HG03342 (cell line): ENCODE measurements around the gene TIMM23.
"Not testable (repeated sequence)": the region's sequence is repeated elsewhere in the genome, so short reads cannot be mapped to it uniquely, and the experiment has no call there.

Experiments
- ATAC-seq: cut with Tn5 transposase; IDR thresholded peaks from one replicate; pipeline ENCODE4 v1.9.1; 2021; ENCODE audit warnings: mild to moderate bottlenecking, moderate library complexity; ENCODE audit not compliant: unreplicated experiment

TIMM23 gene

DNA sequence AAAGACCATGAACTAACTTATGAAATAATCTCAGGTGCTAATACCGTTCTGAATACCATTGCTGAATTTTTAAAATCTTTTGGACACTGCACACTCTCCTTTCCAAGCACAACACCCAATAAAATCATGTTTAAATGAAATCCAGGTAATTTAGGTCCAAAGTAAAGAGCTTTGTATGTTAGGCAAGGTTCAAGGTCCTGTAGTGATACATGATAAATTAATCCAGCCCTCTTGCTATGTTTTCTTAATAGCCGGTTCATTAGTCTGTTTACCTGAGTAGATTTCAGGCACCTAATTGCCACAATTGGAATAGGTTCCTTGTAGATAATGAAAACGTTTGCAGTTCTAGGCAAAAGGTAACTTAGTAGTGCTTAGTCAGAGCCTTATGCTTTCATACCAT lies 13.3 kb downstream of the TIMM23 start:
- ATAC-seq: not testable (repeated sequence)

- ATAC-seq: no peak
Measured at GRCh38 chr10:45997557-45997956, 25.3 kb downstream of the TIMM23 start.

DNA sequence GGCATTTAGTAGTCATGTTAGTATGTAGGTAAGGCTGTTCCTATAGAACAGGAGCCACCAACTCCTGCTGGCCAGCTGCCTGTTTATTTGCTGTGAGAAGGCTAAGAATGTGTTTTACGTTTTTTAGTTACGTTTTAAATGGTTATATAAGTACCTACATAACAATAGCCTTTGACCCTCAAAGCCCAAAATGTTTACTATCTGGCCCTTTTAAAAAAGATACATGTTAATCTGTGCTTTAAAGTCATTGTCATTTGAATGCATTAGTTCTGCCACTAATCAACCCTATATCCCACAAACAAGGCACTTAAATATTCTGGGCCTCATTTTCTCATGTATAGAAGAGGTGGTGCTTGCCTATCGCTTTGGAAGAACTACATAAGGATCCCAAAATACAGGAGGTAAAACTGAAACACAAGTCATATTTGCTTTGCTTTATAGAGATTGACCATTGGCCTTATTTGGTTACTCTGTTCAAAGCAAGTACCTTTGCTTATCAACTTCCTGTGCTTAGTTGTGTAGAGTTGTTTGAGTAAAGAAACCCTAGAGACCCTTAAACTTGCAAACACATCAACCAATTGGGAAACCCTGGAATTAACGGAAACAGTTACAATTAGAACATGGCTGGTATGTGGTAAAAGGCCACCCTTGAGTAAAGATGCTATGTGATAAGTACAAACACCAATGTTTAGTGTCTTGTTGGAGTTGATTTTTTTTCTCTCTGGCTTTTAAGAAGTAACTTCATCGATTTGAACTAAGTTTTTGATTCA lies 25.9 kb downstream of the TIMM23 start:
- ATAC-seq: no peak

GRCh38 chr10:45999955-46000354 lies 27.7 kb downstream of the TIMM23 start:
- ATAC-seq: not testable (repeated sequence)

DNA sequence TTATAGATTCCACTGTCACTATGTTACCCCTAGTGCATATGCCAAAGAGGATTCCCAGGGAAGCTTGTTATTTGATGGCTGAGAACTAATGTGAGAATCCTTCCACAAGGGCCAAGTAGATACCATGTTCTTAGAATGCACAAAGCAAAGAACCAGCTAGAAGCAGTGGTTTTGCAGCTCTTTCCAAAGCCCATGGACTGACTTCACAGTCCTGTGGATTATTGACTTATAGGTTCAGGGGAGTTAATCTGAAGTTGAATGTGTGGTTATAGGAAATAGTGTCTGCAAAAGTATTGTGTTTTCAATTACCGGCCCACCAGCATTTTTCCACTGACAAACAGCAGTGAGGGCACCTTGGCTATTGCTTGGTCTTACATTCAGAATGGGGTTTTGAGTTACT lies 28.2 kb downstream of the TIMM23 start:
- ATAC-seq: no peak

- ATAC-seq: no peak
Measured at GRCh38 chr10:46001187-46001756, 29.0 kb downstream of the TIMM23 start.

- ATAC-seq: not testable (repeated sequence)
Measured at GRCh38 chr10:46002189-46002687, 29.9 kb downstream of the TIMM23 start.

DNA sequence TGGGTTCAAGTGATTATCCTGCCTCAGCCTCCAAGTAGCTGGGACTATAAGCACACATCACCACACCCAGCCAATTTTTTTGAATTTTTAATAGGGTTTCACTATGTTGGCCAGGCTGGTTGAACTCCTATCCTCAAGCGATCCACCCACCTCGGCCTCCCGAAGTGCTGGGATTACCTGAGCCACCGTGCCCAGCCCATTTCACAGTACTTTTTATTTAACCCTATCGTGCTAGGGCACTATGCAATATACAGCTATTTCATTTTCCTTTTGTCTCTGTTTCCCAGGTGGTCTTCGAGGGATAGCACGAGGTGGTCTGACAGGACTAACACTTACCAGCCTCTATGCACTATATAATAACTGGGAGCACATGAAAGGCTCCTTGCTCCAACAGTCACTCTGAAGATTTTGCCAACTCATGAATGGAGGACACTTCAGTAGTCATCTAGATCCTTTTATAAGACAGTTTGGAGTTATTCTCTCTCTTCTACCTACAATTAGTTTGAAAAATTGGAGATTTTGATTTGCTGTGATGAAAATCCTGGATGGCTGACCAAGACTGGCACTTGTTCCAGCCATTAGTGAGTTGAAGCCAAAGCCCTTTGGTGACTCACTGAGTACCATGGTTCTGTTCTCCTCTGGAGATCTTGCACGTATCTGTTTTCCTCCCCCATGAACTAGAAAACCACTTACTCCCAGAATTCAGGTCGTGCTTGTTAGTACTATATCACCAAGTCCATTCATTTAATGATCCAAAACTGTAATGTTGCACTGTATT lies 30.8 kb downstream of the TIMM23 start:
- no peak for ATAC-seq

DNA sequence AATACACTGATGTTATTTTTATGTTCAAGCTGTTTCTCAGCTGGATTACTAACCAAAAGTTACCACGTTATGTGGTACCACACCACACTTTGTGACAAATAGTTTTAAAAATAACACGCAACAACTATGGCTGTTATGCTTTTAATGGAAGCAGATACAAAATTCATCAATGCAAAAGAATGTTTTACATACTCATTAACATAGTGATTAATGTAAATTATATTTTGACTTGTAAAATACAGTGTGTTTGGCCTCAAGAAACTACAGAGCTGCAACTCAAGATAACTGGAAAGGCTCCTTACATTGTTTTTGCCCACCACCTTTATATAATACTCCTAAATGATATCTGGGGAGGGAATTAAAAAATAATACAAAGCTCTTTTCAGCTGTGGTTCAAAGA lies 32.7 kb downstream of the TIMM23 start:
- no peak for ATAC-seq

DNA sequence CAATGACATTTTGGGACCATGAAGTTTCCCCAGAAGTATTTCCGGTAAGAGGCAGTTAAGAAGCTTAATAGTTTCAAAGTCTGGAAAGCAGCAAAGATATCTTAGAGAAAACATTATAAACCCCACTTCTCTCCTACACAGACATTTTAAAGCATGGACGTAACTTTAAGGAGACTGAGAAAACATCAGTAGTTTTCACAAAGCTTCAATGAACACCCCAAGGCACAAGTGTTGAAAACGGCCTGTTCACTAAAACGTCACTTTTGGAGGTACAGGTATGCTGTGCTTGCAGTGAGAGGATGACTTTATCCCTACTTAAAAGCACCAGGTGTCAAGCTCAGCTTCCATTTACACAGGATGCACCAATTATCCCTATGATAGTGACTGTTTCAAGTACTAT lies 33.1 kb downstream of the TIMM23 start:
- ATAC-seq: no peak

DNA sequence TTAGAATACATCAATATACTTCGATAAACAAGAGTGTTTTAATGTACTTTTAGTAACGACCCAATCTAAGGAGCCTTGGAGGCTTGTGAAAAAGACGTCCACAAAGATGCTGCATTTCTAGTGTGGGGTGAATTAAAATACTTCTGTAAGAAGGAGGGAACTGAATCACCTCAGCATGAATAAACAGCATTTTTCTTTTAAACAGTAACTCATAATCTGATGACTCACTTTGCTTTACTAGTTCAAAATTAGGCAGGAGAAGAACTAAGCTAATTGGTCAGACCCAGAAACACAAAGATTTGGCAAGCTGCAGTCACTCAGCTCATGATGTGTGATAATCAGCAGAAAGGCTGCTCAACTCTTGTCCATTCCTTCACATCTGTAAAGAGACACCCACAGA lies 33.9 kb downstream of the TIMM23 start:
- ATAC-seq: no peak

- ATAC-seq: no peak
Measured at GRCh38 chr10:46012746-46013145, 40.5 kb downstream of the TIMM23 start.

DNA sequence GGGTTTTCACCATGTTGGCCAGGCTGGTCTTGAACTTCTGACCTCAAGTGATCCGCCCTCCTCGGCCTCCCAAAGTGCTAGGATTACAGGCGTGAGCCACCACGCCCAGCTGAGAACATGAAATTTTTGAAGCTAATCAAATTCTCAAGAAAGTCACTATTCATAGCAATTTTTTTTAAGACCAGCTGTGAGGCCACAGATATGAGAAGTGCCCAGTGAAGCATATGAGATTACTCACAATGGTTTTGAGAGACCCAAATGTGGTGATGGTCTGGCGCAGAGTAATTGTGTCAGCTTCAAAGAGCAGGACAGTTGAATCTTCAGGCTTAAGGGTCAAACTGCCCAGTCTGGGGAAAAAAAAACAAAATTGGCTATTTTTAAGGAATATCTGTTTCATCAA lies 41.9 kb downstream of the TIMM23 start:
- ATAC-seq: no peak

DNA sequence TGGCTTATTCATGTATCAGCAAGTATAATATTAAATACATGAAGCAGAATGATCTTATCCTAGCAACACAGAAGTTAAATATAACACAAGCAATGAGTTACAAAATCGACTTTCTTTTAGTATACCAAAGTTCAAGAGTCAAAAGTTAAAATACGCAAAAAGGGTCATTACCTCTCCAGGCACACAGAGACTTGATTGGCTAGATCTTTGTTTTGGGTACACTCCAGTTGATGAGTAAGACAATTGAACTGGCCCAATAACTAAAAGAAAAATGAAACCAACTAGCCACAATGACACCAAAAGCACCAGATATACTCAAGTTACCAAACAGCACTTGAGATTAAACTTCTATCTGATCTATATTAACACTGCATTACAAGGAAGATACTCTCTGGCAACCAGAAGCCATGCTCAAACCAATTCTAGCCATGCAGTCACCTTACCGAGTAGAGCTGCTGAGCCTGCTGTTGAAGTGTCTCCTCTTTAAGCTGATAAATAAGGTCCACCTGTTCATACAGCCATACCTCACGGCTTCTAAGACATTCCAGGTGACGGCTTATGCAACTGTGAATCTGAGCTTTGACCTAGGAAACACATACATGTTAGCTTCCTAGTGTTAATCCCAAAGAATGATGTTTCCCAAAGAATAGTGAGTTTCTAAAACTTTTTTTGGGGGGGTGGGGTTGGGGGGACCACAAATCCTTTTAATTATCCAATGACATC lies 42.6 kb downstream of the TIMM23 start:
- no peak for ATAC-seq

- ATAC-seq: no peak
Measured at GRCh38 chr10:46016190-46016589, 43.9 kb downstream of the TIMM23 start.

GRCh38 chr10:46016811-46017210 lies 44.5 kb downstream of the TIMM23 start:
- ATAC-seq: no peak

GRCh38 chr10:46017733-46018132 lies 45.4 kb downstream of the TIMM23 start:
- ATAC-seq: no peak

GRCh38 chr10:46018453-46019176 lies 46.3 kb downstream of the TIMM23 start:
- no peak for ATAC-seq

GRCh38 chr10:46019177-46019528 lies 46.9 kb downstream of the TIMM23 start:
- no peak for ATAC-seq

- ATAC-seq: no peak
Measured at GRCh38 chr10:46019569-46020343, 47.5 kb downstream of the TIMM23 start.
